ELR (cell line): Measurements from ENCODE around the gene CDH22.

Source experiments
- DNase-seq: peaks from one replicate; pipeline ENCODE4 v3.0.0-alpha.2; 2015; ENCODE audit warnings: low read depth

The CDH22 gene

GRCh38 chr20:46214824-46215488, 93.3 kb downstream of the CDH22 start:
- DNase-seq, result peak; percentile 32

GRCh38 chr20:46213946-46214823, 94.1 kb downstream of the CDH22 start:
- no peak for DNase-seq

GRCh38 chr20:46212876-46213275, 95.4 kb downstream of the CDH22 start:
- DNase-seq, result no peak

GRCh38 chr20:46212252-46212651, 96.0 kb downstream of the CDH22 start:
- DNase-seq, result no peak

- DNase-seq, result no peak
Measured at GRCh38 chr20:46211331-46211722, 97.0 kb downstream of the CDH22 start.

- DNase-seq, result no peak
Measured at GRCh38 chr20:46210672-46211330, 97.5 kb downstream of the CDH22 start.

GRCh38 chr20:46209930-46210671, 98.2 kb downstream of the CDH22 start:
- DNase-seq, result no peak

- DNase-seq, result no peak
Measured at GRCh38 chr20:46207793-46208192, 100.5 kb downstream of the CDH22 start.

- no peak for DNase-seq
Measured at GRCh38 chr20:46206992-46207549, 101.2 kb downstream of the CDH22 start.

- peak; percentile 82 for DNase-seq
Measured at GRCh38 chr20:46206025-46206424, 102.3 kb downstream of the CDH22 start.

GRCh38 chr20:46205349-46205748, 102.9 kb downstream of the CDH22 start:
- DNase-seq, result no peak

- no peak for DNase-seq
Measured at GRCh38 chr20:46204594-46205186, 103.6 kb downstream of the CDH22 start.

GRCh38 chr20:46203510-46203837, 104.8 kb downstream of the CDH22 start:
- DNase-seq, result no peak

GRCh38 chr20:46202766-46203509, 105.4 kb downstream of the CDH22 start:
- DNase-seq, result no peak

GRCh38 chr20:46200582-46201570, 107.4 kb downstream of the CDH22 start:
- DNase-seq, result no peak

GRCh38 chr20:46199198-46199597, 109.1 kb downstream of the CDH22 start:
- DNase-seq, result peak; percentile 33

- DNase-seq, result no peak
Measured at GRCh38 chr20:46196990-46197389, 111.3 kb downstream of the CDH22 start.

GRCh38 chr20:46195264-46196036, 112.8 kb downstream of the CDH22 start:
- no peak for DNase-seq

GRCh38 chr20:46194409-46194808, 113.9 kb downstream of the CDH22 start:
- DNase-seq, result no peak
